IMR-90 (cell line): ENCODE data around the gene WDR45B.

ENCODE experiments used
- BHLHE40 ChIP-seq: fragments of 150-350 bp; IDR thresholded peaks from 2 replicates; pipeline ENCODE4 v1.6.1; 2016; ENCODE audit warnings: mild to moderate bottlenecking, low read depth, low read length
- CEBPB ChIP-seq: IDR thresholded peaks from 2 replicates; pipeline ENCODE4 v1.6.1; 2012; ENCODE audit warnings: low read depth, low read length, improper control_type of control experiment
- CTCF ChIP-seq: conservative IDR thresholded peaks from 2 replicates; pipeline ENCODE4 v1.5.1; 2012; ENCODE audit warnings: mild to moderate bottlenecking, low read depth, low read length, improper control_type of control experiment
- ELK1 ChIP-seq: fragments of 150-350 bp; IDR thresholded peaks from 2 replicates; pipeline ENCODE4 v1.6.1; 2016; ENCODE audit warnings: low read depth, mild to moderate bottlenecking, low read length, moderate library complexity, borderline replicate concordance
- FOS ChIP-seq: fragments of 150-350 bp; IDR thresholded peaks from 2 replicates; pipeline ENCODE4 v1.6.1; 2016; ENCODE audit warnings: low read depth, low read length
- MAFK ChIP-seq: IDR thresholded peaks from 2 replicates; pipeline ENCODE4 v1.6.1; 2012; ENCODE audit warnings: low read depth, low read length, improper control_type of control experiment
- MAZ ChIP-seq: IDR thresholded peaks from 2 replicates; pipeline ENCODE4 v1.6.1; 2012; ENCODE audit warnings: low read depth, mild to moderate bottlenecking, low read length, improper control_type of control experiment, moderate library complexity, borderline replicate concordance
- MXI1 ChIP-seq: IDR thresholded peaks from 2 replicates; pipeline ENCODE4 v1.6.1; 2012; ENCODE audit warnings: low read depth, mild to moderate bottlenecking, low read length, moderate library complexity, borderline replicate concordance
- NFE2L2 ChIP-seq: fragments of 150-350 bp; IDR thresholded peaks from 2 replicates; pipeline ENCODE4 v1.6.1; 2016; ENCODE audit warnings: low read depth, mild to moderate bottlenecking, low read length
- POLR2A ChIP-seq: IDR thresholded peaks from 2 replicates; pipeline ENCODE4 v1.6.1; 2012; ENCODE audit warnings: mild to moderate bottlenecking, low read depth, low read length
- RAD21 ChIP-seq: IDR thresholded peaks from 2 replicates; pipeline ENCODE4 v1.6.1; 2012; ENCODE audit warnings: low read length, improper control_type of control experiment
- RFX5 ChIP-seq: IDR thresholded peaks from 2 replicates; pipeline ENCODE4 v1.8.0; 2012; ENCODE audit warnings: low read depth, mild to moderate bottlenecking, low read length, moderate library complexity
- SMC3 ChIP-seq: fragments of 150-350 bp; IDR thresholded peaks from 2 replicates; pipeline ENCODE4 v1.6.1; 2016; ENCODE audit warnings: low read depth, mild to moderate bottlenecking, antibody characterized with exemption, low read length, moderate library complexity

DNA sequence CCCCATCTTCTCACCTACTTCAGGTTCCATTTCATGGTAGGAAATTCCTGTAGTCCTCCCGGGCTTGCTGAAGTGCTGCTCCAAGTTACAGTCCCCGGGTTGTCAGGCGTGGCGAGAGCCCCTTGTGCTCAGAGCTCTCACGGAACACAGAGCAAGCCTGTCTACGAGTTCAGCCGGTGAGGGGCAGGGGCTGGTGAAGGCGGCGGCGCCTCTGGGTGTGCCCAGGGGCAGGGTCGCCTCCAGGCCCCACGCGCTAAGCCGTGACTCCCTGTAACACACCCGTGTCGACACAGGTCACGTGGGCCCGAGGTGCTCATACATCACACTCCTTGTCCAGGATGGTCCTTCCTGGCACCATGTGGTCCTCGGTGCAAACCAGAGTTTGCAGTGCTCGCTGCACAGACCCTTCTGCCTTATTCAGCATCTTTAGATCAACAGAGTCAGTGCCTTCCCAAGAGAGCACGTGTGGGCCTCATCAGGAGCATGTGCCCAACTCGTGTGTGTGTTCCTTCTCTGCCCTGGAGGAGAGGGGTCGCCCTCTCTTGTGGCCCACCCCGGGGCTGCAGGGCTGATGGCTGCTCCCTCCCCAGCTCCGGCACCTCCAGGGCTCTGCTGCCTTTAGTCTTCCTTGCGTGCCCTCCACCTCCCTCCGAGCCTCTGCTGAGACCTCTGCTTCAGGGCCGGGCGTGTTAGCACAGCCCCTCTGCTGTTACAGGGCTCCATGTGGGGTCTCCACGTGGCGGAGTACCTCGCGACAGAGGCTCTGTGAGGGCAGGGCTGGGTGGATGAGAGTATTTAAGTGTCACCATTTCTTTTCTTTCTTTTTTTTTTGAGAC is 51.2 kb downstream of the WDR45B start:
- TF ChIP-seq CTCF: no peak
- TF ChIP-seq POLR2A: no peak
- TF ChIP-seq SMC3: no peak
- no peak for TF ChIP-seq CEBPB
- TF ChIP-seq MXI1: no peak
- TF ChIP-seq MAZ: no peak
- TF ChIP-seq RFX5: no peak
- no peak for TF ChIP-seq ELK1
- no peak for TF ChIP-seq FOS
- TF ChIP-seq RAD21: no peak
- TF ChIP-seq NFE2L2: no peak
- no peak for TF ChIP-seq MAFK
- no peak for TF ChIP-seq BHLHE40
